Measurements from ENCODE around the gene OR2B6.

DNA sequence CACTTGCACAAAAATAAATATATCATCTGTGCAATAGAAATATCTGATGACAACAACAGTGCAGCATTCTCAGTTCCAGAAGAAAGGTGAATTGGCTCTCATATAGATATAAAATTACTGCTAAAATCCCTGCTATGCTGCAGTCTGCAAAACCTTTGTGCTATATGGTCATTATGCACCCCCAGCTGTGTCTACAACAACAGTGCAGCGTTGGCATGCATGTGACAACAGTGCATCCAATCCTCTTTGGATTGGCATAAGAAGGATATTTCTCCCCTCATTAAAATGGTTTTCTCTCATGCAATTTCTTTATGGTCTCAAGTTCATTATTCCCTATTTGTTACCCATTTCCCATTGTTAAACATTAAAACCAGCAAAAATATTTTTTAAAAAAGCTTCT, 23.1 kb downstream of the OR2B6 start:
- TF ChIP-seq POLR2A (IDR thresholded peaks at IDR 0.05), result no peak
- TF ChIP-seq, protein P1, sequence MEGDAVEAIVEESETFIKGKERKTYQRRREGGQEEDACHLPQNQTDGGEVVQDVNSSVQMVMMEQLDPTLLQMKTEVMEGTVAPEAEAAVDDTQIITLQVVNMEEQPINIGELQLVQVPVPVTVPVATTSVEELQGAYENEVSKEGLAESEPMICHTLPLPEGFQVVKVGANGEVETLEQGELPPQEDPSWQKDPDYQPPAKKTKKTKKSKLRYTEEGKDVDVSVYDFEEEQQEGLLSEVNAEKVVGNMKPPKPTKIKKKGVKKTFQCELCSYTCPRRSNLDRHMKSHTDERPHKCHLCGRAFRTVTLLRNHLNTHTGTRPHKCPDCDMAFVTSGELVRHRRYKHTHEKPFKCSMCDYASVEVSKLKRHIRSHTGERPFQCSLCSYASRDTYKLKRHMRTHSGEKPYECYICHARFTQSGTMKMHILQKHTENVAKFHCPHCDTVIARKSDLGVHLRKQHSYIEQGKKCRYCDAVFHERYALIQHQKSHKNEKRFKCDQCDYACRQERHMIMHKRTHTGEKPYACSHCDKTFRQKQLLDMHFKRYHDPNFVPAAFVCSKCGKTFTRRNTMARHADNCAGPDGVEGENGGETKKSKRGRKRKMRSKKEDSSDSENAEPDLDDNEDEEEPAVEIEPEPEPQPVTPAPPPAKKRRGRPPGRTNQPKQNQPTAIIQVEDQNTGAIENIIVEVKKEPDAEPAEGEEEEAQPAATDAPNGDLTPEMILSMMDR (IDR thresholded peaks at IDR 0.05), result no peak

Data from body of pancreas (tissue), 4 donors.